Measurements from ENCODE around the gene ITSN2.
A peak's percentile ranks its signal among the peaks of the same experiment; 100 is the strongest.

ITSN2 gene

DNA sequence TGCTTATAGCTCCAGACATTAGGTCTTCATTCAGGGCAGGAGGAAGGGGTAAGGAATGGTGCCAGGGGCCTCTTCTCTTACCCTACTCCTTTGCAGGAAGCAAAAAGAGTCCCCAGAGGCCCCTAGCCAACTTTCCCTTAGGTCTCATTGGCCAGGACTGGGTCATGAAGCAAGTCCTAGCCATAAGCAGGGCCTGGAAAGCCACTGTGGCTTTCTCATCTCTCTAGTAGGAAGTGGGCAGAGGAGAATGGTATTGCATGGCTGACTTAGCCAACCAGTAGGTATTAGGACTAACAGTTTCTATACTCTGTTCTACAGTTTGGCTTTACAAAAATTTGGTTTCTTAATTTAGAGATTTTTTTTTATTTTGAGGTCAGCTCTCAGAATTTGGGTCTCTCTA, 180.7 kb downstream of the ITSN2 start:
- DNase-seq (ENCODE audit: low read depth), result no peak

- no peak for DNase-seq (ENCODE audit: low read depth)
Observed at GRCh38 chr2:24176326-24176725, 184.0 kb downstream of the ITSN2 start.

DNA sequence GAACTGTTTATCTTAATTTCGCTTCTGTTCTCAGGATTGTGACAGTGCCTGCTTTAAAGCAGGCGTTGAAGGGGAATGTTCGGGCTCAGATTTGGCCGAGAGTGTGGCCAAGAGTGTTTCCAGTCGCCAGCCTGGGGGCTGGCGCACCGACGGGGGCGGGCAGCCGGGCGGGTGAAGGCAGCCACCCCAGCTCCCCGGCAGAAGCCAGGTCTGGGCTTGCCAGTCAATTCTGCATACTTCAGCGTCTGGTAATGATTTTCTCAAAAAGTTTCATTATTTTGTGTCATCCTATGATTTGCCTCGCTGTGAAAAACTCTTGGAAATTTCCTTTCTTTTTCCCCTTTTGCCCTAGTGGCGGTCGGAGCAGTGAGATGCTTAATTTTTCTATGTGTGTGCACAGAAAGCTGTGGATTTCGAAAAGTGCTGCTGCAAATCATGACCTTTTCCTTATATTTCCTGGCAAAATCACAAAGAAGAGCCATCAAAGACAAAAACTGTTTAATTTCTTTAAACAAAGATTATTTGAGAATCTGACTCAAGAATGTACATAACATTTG, 184.6 kb downstream of the ITSN2 start:
- DNase-seq (ENCODE audit: low read depth), result no peak

- no peak for DNase-seq (ENCODE audit: low read depth)
Observed at GRCh38 chr2:24174851-24175277, 185.5 kb downstream of the ITSN2 start, which contains the start of gene FAM228A. Gene FAM228A, plus strand, starts transcription at chr2:24175053. Its CDS starts 428 bp downstream, at chr2:24175481.

- no peak for DNase-seq (ENCODE audit: low read depth)
Observed at GRCh38 chr2:24169023-24169422, 191.3 kb downstream of the ITSN2 start.

GRCh38 chr2:24164416-24164973, 195.8 kb downstream of the ITSN2 start:
- peak; percentile 2 for DNase-seq (ENCODE audit: low read depth)

- no peak for DNase-seq (ENCODE audit: low read depth)
Observed at GRCh38 chr2:24163601-24164000, 196.7 kb downstream of the ITSN2 start.

- no peak for DNase-seq (ENCODE audit: low read depth)
Observed at GRCh38 chr2:24163186-24163585, 197.2 kb downstream of the ITSN2 start.

DNA sequence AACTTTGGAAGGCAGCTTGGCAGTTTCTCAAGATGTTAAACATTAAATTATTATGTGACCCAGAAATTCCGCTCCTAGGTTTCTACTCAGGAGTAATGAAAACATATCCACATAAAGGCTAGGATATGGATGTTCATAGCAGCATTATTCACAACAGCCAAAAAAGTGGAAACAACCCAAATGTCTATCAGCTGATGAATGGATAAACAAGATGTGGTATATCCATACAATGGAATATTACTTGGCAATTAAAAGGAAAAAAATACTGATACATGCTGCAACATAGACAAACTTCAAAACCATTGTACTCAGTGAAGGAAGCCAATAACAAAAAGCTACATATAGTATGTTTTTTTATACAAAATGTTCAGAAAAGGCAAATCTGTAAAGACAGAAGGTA, 197.8 kb downstream of the ITSN2 start:
- no peak for DNase-seq (ENCODE audit: low read depth)

DNA sequence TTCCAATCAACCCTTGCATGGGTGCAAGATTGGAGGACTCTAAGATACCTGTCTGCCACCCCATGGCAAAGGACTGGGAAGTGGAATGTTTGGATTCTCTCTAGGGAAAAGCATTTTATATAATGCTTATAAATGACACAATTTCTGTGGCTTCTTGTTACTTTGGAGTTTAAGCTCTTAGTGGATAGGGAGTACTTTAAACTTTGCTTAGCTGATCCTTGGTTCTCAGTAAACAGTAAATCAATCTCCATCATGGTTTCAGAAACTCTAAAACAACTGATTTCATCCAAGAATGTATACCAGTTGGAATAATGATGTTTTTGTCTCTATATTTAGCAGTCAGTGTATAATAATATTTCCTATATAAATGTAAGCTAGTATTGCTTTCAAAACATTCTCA, 199.6 kb downstream of the ITSN2 start:
- no peak for DNase-seq (ENCODE audit: low read depth)

DNA sequence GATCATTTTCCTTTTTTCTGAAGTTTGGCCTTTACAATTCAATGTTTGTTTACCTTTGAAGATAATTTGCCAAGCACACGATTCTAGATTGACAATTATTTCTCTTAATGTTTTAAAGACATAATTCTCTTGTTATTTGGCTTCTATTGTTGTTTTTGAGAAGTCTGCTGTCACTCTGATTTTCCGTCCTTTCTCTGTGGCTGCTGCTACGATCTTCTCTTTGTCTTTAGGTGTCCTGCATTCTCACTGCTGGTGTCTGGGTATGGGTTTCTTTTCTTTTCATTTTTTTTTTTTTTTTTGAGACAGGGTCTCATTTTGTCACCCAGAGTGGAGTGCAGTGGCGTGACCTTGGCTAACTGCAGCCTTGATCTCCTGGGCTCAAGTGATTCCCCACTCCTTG, 200.6 kb downstream of the ITSN2 start:
- no peak for DNase-seq (ENCODE audit: low read depth)

DNA sequence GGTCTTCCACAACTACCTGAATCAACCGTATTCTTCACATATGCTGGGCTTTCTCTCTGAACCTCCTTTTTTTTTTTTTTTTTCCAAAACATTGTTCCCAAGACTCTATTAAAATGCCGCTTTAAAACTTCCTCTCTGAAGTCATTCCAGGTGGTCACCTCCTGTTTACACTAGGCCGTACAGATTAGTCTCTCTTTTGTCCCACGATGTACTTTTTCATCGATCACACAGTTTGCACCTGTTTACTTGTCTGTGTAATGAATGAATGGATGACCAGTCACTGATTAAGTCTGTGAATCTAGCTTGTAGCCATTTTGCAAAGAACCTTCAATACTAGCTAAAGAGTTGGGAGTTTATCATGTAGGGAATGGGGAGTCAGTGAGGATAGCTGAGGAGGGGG, 202.2 kb downstream of the ITSN2 start:
- DNase-seq (ENCODE audit: low read depth), result no peak

DNA sequence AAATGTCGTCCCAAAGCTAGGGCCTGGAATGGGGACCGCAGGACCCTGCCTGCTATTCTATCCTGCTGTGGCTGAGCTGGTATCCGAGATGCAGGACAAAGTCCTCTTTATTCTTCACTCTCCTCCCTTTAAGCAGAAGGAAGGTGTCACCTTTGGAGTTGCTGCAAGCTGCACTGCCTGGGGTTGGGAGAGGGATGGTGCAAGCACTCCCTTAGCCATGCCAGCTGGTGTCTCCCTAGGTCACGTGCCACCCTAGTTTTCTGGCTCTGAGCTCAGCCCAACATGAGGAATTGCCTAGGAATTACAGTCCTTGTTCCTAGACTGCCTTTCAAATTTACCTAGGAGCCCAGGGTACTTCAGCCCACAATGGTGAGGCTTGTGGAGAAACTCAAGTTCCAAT, 206.9 kb downstream of the ITSN2 start:
- no peak for DNase-seq (ENCODE audit: low read depth)

All from stimulated activated CD8-positive, alpha-beta memory T cell treated with anti-CD3 and anti-CD28 coated beads, Interleukin-15, amount 100 ng/mL, for 1 hour (primary cell).